GM19395 (cell line): ENCODE results near the gene OTOP3.
"Not testable (repeated sequence)": the region's sequence is repeated elsewhere in the genome, so short reads cannot be mapped to it uniquely, and the experiment has no call there.

Experiments used
- ATAC-seq: cut with Tn5 transposase; IDR thresholded peaks from one replicate; pipeline ENCODE4 v1.9.1; 2021; ENCODE audit warnings: mild to moderate bottlenecking, moderate library complexity; ENCODE audit not compliant: unreplicated experiment

OTOP3 gene, protein sequence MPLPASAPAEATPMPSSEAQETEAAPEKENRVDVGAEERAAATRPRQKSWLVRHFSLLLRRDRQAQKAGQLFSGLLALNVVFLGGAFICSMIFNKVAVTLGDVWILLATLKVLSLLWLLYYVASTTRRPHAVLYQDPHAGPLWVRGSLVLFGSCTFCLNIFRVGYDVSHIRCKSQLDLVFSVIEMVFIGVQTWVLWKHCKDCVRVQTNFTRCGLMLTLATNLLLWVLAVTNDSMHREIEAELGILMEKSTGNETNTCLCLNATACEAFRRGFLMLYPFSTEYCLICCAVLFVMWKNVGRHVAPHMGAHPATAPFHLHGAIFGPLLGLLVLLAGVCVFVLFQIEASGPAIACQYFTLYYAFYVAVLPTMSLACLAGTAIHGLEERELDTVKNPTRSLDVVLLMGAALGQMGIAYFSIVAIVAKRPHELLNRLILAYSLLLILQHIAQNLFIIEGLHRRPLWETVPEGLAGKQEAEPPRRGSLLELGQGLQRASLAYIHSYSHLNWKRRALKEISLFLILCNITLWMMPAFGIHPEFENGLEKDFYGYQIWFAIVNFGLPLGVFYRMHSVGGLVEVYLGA

GRCh38 chr17:74935585-74936469 is at the start of gene OTOP3:
OTOP3 (plus strand) TSS chr17:74935898; CDS start chr17:74935922, 24 bp downstream.
- no peak for ATAC-seq

GRCh38 chr17:74888469-74888868 is 47.2 kb upstream of the OTOP3 start:
- no peak for ATAC-seq

GRCh38 chr17:74890554-74890953 is 45.1 kb upstream of the OTOP3 start:
- ATAC-seq = no peak

GRCh38 chr17:74892013-74892841 is 43.5 kb upstream of the OTOP3 start:
- no peak for ATAC-seq

- ATAC-seq = no peak
These were observed 42.5 kb upstream of the OTOP3 start, which contains the start of gene FADS6 for GRCh38 chr17:74892974-74893911. FADS6 (minus strand) TSS chr17:74893633; CDS start chr17:74893595, 38 bp downstream.

- ATAC-seq = no peak
These were observed 41.6 kb upstream of the OTOP3 start for GRCh38 chr17:74893936-74894671.

- no peak for ATAC-seq
These were observed 37.2 kb upstream of the OTOP3 start for GRCh38 chr17:74898376-74898946.

DNA sequence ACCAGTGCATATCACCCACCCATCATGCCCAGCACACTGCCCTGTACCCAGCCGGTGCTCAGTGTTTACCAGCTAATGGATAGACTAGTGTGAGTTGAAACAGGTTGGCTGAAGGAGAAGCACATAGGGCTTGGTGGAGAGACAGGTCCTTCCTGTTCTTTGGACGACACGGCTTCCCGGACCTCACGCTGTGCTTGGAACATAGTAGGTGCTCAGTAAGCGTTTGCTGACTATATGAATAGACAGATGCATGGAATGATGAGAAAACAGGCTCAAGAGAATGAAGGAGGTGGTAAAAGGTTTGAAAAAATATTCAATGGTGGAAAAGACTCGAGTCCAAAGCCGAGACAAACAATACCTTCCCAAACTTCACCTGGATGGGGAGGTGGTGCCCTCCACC is 35.5 kb upstream of the OTOP3 start:
- no peak for ATAC-seq

DNA sequence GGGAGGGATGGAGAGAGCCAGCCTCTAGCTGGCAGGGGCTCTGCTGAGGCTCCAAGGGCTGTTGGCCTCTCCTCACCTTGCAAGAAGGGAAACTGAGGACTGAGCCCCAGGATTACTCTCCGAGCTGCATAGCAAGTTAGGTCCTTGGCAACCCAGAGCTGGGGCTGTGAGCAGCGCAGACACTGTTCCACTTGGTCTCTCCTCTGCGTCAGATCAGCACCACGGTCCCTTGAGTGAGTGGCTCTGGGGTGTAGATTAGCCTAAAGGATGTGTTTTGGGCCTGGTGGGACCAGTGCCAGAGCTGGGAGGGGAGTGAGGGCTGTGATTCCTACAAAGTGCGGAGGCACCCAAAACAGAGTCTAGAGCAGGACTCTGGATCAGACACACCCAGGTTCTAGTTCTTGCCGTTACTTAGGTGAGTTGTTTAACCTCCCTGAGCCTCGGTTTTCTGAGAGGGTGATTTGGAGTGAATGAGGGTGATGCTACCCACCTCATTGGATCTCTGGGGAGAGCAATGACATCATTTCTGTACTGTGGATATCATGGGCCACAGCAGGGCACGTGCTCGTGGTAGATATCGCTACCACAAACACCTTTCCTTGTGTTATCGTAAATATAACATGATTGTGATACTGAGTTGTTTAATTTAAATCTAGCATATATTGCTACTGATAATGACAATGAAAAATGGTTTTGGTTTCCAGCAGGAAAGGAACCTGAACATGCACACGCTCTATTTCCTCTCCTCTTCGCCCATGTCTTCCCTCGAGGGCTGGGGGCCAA is 34.2 kb upstream of the OTOP3 start:
- ATAC-seq = no peak

GRCh38 chr17:74903034-74903433 is 32.7 kb upstream of the OTOP3 start:
- no peak for ATAC-seq

DNA sequence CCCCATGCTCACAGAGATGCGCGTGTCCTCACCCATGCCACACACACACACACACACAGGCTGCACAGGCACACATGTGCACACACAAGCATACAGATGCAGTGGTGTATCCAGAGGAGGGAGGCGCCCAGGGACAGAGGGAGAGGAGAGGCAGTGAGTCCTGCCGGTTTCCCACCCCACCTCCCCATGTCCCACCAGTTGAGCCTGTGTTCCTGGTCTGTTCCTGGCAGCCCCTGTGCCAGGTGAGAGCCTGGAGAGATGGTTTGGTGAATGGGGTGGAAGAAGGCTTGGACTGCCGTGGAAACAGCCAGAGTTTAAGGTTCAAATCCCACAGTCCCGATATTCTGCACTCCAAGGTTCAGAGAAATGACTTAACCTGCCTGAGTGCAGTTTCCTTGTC is 32.0 kb upstream of the OTOP3 start:
- ATAC-seq = no peak

- no peak for ATAC-seq
These were observed 30.9 kb upstream of the OTOP3 start for GRCh38 chr17:74904687-74905409.

DNA sequence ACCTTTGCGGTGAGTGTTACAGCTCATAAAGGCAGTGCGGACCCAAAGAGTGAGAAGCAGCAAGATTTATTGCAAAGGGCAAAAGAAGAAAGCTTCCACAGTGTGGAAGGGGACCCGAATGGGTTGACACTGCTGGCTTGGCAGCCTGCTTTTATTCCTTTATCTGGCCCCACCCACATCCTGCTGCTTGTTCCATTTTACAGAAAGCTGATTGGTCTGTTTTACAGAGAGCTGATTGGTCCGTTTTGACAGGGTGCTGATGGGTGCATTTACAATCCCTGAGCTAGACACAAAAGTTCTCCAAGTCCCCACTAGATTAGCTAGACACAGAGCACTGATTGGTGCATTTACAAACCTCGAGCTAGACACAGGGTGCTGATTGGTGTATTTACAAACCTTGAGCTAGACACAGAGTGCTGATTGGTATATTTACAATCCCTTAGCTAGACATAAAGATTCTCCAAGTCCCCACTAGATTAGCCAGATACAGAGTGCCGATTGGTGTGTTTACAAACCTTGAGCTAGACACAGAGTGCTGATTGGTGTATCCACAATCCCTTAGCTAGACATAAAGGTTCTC is 29.4 kb upstream of the OTOP3 start:
- not testable (repeated sequence) for ATAC-seq

- ATAC-seq = no peak
These were observed 28.7 kb upstream of the OTOP3 start for GRCh38 chr17:74907012-74907411.

DNA sequence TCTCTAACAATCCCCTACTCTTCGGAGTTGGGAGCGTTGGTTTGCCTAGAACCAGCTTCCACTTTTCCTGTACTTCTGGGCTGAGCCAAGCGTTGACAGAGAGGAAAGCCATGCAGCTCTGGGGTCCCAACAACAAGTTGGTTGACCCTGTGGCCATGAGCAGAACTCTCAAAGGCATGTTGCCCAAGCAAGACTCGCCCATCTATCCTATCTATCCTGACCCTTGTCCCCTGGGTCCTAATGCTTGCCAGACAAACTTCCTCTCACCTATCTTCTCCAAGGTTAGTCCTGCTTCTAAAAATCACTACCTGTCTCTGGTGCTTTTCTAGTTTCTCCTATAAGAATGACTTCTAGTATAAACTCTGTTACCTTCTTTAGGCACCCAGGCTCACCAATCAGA is 26.6 kb upstream of the OTOP3 start:
- not testable (repeated sequence) for ATAC-seq

DNA sequence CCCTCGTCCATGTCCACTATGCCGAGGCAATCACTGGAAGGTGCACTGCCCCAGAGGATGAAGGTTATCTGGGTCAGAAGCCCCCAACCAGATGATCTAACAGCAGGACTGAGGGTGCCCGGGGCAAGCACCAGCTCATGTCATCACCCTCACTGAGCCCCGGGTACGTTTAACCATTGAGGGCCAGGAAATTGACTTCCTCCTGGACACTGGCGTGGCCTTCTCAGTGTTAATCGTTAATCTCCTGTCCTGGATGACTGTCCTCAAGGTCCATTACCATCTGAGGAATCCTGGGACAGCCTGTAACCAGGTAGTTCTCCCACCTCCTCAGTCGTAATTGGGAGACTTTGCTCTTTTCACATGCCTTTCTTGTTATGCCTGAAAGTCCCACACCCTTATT is 24.3 kb upstream of the OTOP3 start:
- not testable (repeated sequence) for ATAC-seq
